UCSD-AML1 (cell line): Measurements from ENCODE around the gene MRPL34.

Experiments used
- DNase-seq: peaks from one replicate; lab custom pipeline; 2025; ENCODE audit not compliant: unreplicated experiment; lab: John Stamatoyannopoulos, UW

MRPL34 gene

GRCh38 chr19:17309198-17309964 lies 3.7 kb downstream of the MRPL34 start, which contains the start of gene DDA1:
DDA1 (plus strand) TSS chr19:17309563; CDS start chr19:17309655, 92 bp downstream.
- DNase-seq, result peak; percentile 99

- DNase-seq, result no peak
Measured at GRCh38 chr19:17309965-17310461, 4.3 kb downstream of the MRPL34 start.

DNA sequence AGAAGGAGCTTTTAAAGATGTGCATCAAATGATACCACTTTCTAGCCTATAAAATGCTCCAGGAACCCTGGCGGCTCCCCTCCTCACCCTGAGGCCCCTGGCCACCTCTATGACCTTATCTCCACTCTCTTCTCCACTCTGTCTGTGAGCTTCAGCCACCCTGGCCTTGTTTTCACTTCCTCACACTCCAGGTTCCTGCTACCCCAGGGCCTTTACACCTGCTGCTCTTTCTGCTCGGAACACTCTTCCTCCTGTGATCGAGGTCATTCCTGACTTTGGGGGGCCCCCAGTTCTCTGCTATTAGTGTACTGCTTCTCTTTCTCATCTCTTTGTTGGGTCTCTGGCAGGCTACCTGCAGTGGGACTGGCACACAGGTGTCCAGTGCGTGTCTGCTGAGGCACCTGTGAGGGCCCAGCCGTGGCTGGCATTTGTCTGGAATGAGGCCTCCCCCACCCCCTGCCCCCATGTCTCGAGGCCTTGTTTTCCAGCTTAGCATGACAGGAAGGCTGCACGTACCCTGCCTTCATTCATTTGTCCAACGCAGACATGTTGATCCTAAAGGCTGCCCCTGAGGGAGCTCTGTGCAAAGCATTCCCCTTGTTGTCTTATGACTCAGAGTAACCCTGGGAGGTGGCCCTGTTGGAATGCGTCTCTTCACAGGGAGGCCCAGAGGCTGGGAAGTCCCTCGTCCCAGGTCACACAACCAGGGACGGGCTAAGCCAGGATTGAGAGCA lies 6.0 kb downstream of the MRPL34 start:
- no peak for DNase-seq

GRCh38 chr19:17312189-17313113 lies 6.8 kb downstream of the MRPL34 start:
- no peak for DNase-seq

- no peak for DNase-seq
Measured at GRCh38 chr19:17314007-17314593, 8.4 kb downstream of the MRPL34 start.

DNA sequence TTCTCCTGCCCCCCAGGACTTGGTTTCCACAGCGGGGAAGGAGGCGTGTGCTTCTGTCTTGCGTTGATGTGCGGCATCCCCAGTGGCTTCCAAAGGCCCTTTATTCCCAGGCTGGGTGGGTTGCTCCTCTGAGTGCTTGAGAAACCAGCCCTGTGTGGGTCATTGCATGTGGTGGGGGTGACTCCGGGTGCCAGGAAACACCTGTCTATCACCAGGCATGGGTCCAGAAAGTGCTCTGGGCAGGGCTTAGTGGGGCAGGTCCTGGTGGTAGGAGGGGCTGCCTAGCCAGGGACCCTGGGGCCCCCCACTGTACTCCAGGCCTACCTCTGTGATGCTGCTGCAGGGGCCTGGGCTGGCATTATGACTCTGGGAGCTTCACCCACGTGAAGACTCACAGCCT lies 13.3 kb downstream of the MRPL34 start:
- no peak for DNase-seq

GRCh38 chr19:17319473-17320238 lies 14.0 kb downstream of the MRPL34 start:
- DNase-seq, result no peak

GRCh38 chr19:17320435-17320834 lies 14.8 kb downstream of the MRPL34 start:
- no peak for DNase-seq

- no peak for DNase-seq
Measured at GRCh38 chr19:17321655-17322489, 16.2 kb downstream of the MRPL34 start.

DNA sequence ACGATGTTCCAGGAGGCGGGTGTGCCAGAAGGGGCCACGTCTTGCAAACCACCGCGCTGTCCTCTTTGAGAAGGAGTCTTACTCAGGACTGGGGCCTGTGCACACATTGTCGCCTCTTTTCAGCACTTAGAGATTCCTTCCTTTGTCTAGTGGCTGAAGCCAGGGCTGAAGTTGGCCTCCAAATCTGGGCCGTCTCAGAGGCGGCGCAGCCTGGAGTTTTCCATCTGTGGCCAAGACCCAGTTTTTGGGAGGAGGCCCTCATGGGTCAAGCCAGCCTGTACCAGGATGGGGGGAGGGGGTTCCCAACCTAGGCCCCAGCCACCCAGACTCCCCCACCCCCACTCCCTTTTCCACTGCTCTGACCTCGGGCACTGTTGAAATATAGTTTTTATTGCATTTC lies 17.2 kb downstream of the MRPL34 start:
- DNase-seq, result no peak

DNA sequence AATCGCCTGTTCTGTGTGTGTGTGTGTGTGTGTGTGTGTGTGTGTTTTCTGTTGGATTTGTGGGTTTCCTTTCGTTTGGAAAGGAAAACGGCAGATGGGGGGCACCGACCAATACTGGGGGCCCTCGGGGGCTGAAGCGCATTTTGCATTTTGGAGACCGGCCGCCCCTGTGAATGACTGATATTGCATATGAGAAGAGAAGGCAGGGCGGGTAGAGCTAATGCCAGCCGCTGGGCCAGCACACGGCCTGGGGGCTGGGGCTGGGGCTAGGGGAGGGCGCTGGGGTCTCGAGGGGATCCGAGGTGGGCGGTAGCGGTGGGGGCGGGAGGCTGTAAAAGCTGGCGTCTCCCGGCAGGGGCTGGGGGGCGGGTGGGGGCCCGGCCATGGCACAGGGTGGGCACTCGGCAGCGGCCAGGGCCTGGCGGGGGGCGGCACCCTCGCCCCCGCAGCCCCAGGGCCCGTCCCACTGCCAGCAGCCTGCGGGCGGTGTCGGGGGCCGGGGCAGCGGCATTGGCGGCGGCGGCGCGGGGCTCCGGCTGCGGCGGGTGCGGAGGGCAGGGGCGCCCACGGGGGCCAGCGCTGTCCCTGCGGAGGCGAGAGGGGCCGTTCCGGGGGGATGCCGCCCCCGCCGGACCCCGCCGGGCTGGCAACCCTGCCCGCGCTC lies 17.8 kb downstream of the MRPL34 start:
- no peak for DNase-seq

DNA sequence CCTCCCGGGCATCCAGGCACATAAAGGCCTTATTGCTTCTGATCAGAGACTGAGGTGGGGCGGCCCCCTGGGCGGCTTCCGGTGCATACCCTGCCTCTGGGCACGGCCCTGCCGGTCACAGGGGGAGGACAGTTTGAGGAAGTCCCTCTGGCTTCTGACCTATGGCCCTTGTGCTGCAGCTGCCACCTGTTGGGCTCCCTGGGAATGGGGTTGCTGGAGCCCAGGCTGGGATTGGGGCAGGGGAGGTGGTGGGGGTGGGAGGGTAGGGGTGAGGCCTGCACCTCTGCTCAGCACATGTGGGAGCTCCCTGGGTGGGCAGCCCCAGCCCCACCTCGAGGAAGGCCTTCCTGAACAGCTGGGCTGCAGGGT lies 18.3 kb downstream of the MRPL34 start:
- DNase-seq, result no peak

DNA sequence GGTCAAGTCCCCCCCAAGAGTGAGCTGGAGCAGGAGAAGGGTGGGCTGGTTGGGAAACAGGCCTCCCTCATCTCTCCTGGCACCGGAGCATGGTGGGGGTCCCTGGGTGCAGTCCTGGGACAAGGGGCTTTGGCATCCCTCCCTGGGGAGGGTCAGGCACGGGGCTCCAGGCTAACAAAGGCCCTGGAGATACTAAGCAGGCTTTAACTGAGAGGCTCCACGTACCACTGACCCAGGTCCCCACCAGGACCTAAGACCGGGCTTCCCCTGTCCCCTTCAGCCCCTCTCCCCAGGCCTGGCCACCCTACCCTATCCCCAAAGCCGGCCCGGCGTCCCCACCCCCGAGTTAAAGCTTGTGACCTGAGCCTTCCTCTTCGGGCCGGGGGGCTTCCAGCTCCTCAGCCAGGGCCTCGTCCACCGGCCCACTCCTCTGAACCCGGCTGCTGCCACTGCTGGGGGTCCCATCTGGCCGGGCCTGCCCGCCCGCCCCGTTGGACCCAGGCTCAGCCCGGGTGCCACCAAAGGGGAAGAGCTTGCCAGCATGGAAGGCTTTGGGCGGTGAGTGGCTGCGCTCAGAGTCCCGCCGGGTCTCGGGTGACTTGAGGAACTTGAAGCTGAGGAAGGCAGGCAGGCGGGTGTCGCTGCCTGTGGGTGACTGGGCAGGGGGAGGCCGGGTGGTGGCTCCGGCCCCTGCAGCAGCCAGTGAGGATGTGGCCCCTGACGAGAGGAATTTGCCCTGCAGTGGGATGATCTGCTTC lies 18.9 kb downstream of the MRPL34 start:
- DNase-seq, result no peak

- DNase-seq, result no peak
Measured at GRCh38 chr19:17325133-17325532, 19.5 kb downstream of the MRPL34 start.

- no peak for DNase-seq
Measured at GRCh38 chr19:17325881-17326594, 20.4 kb downstream of the MRPL34 start.

- DNase-seq, result no peak
Measured at GRCh38 chr19:17326595-17326966, 20.9 kb downstream of the MRPL34 start.

GRCh38 chr19:17327068-17327653 lies 21.5 kb downstream of the MRPL34 start:
- no peak for DNase-seq
